Measurements from ENCODE around the gene NXF1.
"Not testable (repeated sequence)": the region's sequence is repeated elsewhere in the genome, so short reads cannot be mapped to it uniquely, and the experiment has no call there.

Gene NXF1

DNA sequence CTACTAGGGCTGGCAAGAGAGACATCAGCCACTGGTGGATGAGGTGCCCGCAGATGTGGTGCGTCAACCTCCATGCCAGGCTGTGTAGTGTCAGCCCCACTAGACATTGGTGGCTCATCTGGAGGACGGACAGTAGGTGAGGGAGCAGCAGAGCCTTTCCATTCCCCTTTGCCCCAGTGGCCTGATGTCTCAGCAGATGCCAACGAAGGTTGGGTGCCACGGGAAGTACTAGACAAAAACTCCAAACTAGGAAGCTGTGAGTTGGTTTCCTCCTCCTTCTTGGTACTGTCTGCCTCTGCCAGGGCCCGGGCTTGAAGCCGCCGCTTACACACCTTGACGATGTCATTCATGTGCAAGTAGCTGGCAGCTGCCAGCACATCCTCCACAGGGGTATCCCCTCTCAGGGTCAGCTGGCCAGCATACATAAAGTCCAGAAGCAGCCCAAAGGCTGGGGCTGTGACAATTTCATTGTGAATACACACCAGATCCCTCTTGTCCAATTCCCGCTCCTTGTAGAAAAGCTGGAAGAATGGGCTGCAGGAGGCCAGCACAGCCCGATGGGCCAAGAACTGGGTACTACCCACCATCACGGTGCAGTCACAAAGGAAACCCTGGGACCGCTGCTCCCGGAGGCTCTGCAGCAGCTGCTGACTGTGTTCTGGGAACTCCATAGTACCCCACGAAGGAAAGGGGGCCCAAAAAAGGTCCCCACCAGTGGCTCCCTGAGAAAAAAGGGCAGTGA lies 52.1 kb downstream of the NXF1 start:
- TF ChIP-seq, protein P1, sequence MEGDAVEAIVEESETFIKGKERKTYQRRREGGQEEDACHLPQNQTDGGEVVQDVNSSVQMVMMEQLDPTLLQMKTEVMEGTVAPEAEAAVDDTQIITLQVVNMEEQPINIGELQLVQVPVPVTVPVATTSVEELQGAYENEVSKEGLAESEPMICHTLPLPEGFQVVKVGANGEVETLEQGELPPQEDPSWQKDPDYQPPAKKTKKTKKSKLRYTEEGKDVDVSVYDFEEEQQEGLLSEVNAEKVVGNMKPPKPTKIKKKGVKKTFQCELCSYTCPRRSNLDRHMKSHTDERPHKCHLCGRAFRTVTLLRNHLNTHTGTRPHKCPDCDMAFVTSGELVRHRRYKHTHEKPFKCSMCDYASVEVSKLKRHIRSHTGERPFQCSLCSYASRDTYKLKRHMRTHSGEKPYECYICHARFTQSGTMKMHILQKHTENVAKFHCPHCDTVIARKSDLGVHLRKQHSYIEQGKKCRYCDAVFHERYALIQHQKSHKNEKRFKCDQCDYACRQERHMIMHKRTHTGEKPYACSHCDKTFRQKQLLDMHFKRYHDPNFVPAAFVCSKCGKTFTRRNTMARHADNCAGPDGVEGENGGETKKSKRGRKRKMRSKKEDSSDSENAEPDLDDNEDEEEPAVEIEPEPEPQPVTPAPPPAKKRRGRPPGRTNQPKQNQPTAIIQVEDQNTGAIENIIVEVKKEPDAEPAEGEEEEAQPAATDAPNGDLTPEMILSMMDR (IDR thresholded peaks at IDR 0.05; ENCODE audit: insufficient read depth, low read length, missing control alignments), result no peak
- POLR2A ChIA-PET, result interaction anchor here (0.9 to 2.5 kb wide), 15 partner anchors 9 to 180 kb away, joined by 3 to 18 read pairs (median 5); partner anchors contain the start of genes BSCL2, EEF1G, GNG3 and HNRNPUL2
- CTCF ChIA-PET, result interaction anchor here (0.8 to 2.4 kb wide), 11 partner anchors 8 to 210 kb away, joined by 3 to 17 read pairs (median 3); partner anchors contain the start of genes POLR2G, TAF6L and TMEM179B
- DNase-seq (ENCODE audit: low read depth, low spot score), result no peak
- H3K4me3 ChIP-seq (ENCODE audit: low read depth, low read length), result peak overlapping the region; percentile 73

DNA sequence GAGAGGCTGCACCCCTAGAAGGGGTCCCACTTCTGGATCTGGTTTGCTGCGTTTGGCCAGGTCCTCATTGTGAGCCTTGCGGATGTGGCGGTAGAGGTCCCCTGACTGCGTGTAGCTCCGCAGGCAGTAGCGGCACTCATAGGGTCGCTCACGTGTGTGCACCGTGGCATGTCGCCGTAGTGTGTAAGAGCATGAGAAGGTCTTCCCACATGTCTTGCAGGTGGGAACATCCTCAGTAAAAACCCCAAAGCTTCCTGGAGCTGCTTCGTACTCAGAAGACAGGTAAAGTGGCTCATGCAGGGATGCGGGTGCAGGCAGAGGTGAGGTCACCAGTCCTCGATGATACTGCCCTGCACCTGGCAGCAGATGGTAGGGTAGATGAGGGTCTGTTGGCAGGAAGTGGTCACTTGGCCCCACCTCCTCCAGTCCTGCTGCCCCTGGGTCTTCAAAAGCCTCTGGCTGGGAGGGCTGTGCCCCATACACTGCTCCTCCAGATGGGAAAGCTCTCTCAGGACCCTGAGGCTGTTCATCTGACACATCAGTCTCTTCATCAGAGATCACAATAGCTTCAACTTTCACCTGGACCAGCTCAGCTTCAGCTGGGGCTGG lies 53.0 kb downstream of the NXF1 start:
- POLR2A ChIA-PET, result interaction anchor here (1.0 to 2.5 kb wide), 3 partner anchors 25 to 87 kb away, joined by 3 to 18 read pairs (median 14); partner anchors contain the start of genes HNRNPUL2 and TMEM179B
- CTCF ChIA-PET, result no interaction called here
- no peak for DNase-seq (ENCODE audit: low read depth, low spot score)
- no peak overlapping the region for H3K4me3 ChIP-seq (ENCODE audit: low read depth, low read length)
- TF ChIP-seq, protein P1 (IDR thresholded peaks at IDR 0.05; ENCODE audit: insufficient read depth, low read length, missing control alignments), result no peak

DNA sequence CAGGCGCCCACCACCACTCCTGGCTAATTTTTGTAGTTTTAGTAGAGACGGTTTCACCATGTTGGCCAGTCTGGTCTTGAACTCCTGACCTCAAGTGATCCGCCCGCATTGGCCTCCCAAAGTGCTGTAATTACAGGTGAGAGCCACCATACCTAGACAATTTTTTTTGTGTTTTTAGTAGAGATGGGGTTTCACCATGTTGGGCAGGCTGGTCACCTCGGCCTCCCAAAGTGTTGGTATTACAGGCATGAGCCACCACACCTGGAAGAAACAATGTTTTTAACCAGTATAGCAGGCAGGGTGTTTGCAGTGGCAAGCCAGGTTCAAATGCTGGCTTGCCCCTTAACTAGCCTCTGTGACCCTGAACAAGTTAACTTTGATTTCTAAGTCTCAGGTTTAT lies 55.3 kb downstream of the NXF1 start:
- CTCF ChIA-PET, result interaction anchor here (1.0 to 1.2 kb wide), 2 partner anchors 36 to 38 kb away, joined by 3 to 4 read pairs; partner anchors contain the start of gene TMEM179B
- POLR2A ChIA-PET; DNase-seq (ENCODE audit: low read depth, low spot score); H3K4me3 ChIP-seq (ENCODE audit: low read depth, low read length): not testable (repeated sequence)

DNA sequence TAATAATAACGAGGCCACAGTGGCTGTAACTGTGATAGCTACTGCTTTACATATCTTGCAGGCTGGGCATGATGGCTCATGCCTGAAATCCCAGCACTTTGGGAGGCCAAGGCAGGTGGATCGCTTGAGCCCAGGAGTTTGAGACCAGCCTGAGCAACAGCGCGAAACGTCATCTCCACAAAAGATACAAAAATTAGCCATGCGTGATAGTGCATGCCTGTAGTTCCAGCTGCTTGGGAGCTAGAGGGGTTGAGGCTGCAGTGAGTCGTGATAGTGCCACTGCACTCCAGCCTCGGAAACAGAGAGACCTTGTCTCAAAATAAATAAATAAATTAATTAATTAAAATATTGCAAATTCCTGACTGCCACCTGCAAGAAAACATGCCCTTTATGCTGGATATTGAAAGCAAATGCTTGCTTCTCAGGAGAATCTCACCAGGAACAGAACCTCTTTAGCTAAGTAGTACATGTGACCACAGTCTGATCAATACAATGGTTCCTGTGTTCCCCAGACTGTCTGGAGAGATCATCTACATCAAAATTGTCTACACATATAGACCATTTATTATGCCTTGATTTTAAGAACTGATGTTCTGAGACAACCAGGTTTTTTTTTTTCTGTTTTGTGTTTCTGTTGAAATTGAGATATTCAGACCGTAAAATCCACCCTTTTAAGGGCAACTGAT lies 57.6 kb downstream of the NXF1 start:
- no peak for DNase-seq (ENCODE audit: low read depth, low spot score)
- CTCF ChIA-PET, result no interaction called here
- TF ChIP-seq, protein P1 (IDR thresholded peaks at IDR 0.05; ENCODE audit: insufficient read depth, low read length, missing control alignments), result no peak
- POLR2A ChIA-PET, result no interaction called here
- H3K4me3 ChIP-seq (ENCODE audit: low read depth, low read length), result no peak overlapping the region

Measured in AG04449 (cell line).